Stomach smooth muscle (tissue), 2 donors: ENCODE measurements around the gene CDK17.
A peak's percentile ranks its signal among the peaks of the same experiment; 100 is the strongest.

Source experiments
- H3K27ac ChIP-seq: one replicate; pipeline ENCODE4 v1.7.0; 2013; ENCODE audit warnings: mild to moderate bottlenecking, low read length, inconsistent platforms
- H3K27me3 ChIP-seq, 2 donors: one replicate each; pipeline ENCODE4 v1.7.0; 2013; ENCODE audit warnings: low read length in 2 of 2; ENCODE audit not compliant: insufficient read depth in 2 of 2, control insufficient read depth in 1 of 2
- H3K36me3 ChIP-seq, 2 donors: one replicate each; pipeline ENCODE4 v1.7.0; 2013; ENCODE audit warnings: low read length in 2 of 2; ENCODE audit not compliant: control insufficient read depth in 2 of 2, insufficient read depth in 2 of 2
- H3K4me1 ChIP-seq: one replicate; pipeline ENCODE4 v1.7.0; 2013; ENCODE audit warnings: low read length; ENCODE audit not compliant: control insufficient read depth, insufficient read depth
- H3K4me3 ChIP-seq, 2 donors: one replicate each; pipeline ENCODE4 v1.7.0; 2013; ENCODE audit warnings: low read length in 2 of 2
- H3K9ac ChIP-seq, 2 donors: one replicate each; pipeline ENCODE4 v1.7.0; 2013; ENCODE audit warnings: low read length in 2 of 2, mild to moderate bottlenecking in 1 of 2
- H3K9me3 ChIP-seq, 2 donors: one replicate each; pipeline ENCODE4 v1.7.0; 2013; ENCODE audit warnings: low read length in 2 of 2; ENCODE audit not compliant: control insufficient read depth in 2 of 2
- donor health status: healthy.
- donor health status: Pancreatic carcinoma.

Gene CDK17

DNA sequence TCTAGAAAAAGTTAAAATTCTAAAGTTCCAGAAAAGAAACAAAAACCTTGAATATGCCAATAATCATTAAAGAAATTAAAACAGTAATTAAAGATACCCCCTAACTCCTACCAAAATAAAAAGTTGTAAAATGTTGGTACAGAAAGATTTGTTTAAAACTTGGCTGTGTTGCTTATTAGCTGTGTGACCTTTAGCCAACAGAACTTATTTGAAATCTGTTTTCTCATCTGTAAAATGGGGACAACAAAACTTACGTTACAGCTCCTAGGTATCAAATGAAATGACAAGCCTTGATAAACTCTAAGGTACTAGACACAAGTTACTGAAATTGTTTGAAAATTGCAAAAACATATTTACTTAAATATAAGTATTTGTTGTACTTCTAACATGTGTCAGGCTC, 134.4 kb downstream of the CDK17 start:
- Histone ChIP-seq H3K9me3 (no peaks in the 10 kb centered on the region), H3K27me3 (no peaks in the 10 kb centered on the region), H3K27ac (no peak overlapping the region), H3K4me1 (peaks cover 3% of the 10 kb centered on the region), H3K4me3 (no peak overlapping the region), H3K9ac (no peak overlapping the region), H3K36me3 (peaks cover 4 to 6% of the 10 kb centered on the region in 2 donors)

DNA sequence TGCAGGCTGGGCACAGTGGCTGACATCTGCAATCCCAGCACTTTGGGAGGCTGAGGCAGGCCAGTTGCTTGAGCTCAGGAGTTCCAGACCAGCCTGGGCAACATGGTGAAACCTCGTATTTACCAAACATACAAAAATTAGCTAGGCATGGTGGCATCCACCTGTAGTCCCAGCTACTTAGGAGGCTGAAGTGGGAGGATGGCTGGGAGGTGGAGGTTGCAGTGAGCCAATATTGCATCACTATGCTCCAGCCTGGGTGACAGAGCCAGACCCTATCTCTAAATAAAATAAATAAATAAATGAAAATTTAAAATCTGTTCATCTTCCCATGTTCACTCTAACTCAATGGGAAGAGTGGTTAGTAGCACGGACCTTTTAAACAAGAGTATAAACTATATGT, 134.8 kb downstream of the CDK17 start:
- Histone ChIP-seq H3K27me3 (no peaks in the 10 kb centered on the region), H3K27ac (no peak overlapping the region), H3K36me3 (peaks cover 2 to 6% of the 10 kb centered on the region in 2 donors), H3K9me3 (no peaks in the 10 kb centered on the region), H3K9ac (no peak overlapping the region), H3K4me1 (peaks cover 3% of the 10 kb centered on the region), H3K4me3 (no peak overlapping the region)

DNA sequence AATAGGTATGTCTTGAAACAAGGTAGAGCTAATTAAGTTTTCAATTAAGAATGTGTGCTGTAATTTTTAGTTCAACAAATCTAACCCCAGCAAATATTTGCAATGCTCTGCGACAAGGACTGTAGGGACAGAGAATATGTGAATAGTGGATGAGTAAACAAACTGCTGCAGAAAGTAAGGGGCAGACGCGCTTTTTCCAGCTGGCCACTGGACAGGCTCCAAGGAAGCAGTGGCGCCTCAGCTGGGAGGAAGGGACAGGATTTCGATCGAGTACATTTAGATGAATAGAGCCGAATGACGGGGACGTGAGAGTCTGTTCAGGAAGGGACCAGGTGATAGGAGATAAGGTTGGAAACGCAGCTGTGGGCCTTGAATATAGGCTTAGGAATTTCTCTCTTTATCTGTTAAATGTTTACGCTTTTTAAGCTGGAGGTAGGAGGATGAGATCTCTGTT, 136.8 kb downstream of the CDK17 start:
- no peak overlapping the region for H3K4me3 ChIP-seq
- no peaks in the 10 kb centered on the region for H3K27me3 ChIP-seq
- H3K9me3 ChIP-seq, result no peaks in the 10 kb centered on the region
- peaks cover 6% of the 10 kb centered on the region for H3K4me1 ChIP-seq
- H3K36me3 ChIP-seq, result peaks cover 0 to 6% of the 10 kb centered on the region in 2 donors
- no peak overlapping the region for H3K27ac ChIP-seq
- no peak overlapping the region for H3K9ac ChIP-seq

DNA sequence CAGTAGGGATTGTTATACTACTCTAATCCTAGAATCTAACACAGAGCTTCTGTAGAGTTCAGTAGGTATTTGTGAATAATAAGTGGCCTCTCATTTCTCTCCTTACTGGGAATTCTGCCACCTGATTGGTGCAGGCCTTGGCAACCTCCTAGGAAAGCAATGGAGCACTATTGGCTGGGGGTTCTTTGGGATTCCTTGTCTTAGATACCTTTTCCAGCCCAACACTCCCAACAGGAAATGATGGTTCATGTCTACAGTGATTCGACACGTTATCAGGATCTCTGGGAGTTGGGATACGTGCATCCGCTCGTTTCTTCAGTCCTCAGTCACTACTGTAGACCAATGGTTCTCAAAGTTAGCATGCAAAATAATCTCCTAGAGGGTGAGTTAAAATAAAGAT, 138.7 kb downstream of the CDK17 start:
- Histone ChIP-seq H3K4me1 (peaks cover 16% of the 10 kb centered on the region), H3K9ac (no peak overlapping the region), H3K9me3 (no peaks in the 10 kb centered on the region), H3K27me3 (no peaks in the 10 kb centered on the region), H3K27ac (no peak overlapping the region), H3K36me3 (peaks cover 0 to 6% of the 10 kb centered on the region in 2 donors), H3K4me3 (no peak overlapping the region)

DNA sequence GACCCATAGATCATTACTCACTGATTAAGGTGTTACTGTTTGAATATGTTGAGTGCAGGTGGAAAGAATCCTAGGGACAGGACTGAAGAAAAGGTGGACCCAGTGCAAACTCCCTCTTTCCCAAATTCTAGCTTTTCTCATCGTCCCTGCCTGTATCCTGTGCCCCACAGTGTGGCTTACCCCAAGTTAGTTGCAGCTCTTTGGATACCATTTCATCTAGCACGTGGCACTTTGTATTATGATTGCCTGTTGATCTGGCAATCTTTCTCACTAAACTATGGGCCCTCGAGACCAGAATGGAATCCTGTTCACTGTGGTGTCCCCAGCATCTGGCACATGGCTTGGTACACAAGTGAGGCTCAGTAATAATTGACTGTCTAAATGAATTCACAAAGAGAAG, 139.6 kb downstream of the CDK17 start:
- H3K36me3 ChIP-seq, result peaks cover 0 to 6% of the 10 kb centered on the region in 2 donors

DNA sequence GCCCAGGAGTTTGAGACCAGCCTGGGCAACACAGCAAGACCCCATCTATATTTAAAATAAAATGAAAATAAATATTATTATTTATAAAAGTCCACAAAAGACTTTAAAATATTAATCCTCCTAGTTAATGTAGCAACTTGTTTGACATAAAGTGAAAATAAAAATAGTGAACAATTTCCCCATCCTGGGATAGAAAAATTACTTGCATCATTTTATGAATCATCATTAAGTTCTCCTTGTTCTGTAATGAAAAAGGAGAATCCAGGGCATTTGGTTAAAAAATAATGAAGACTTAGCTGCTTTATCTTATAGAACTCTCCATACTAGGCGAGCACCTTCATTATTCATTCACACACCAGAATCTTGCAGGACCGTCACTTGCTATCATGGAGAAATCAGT, 140.0 kb downstream of the CDK17 start:
- Histone ChIP-seq H3K27me3 (no peaks in the 10 kb centered on the region), H3K4me3 (no peak overlapping the region), H3K27ac (no peak overlapping the region), H3K36me3 (peaks cover 0 to 6% of the 10 kb centered on the region in 2 donors), H3K9ac (no peak overlapping the region), H3K4me1 (peaks cover 20% of the 10 kb centered on the region), H3K9me3 (no peaks in the 10 kb centered on the region)

More for the DNA sequence above, 139.6 kb downstream of the CDK17 start:
- Histone ChIP-seq H3K27me3 (no peaks in the 10 kb centered on the region), H3K27ac (no peak overlapping the region), H3K9ac (no peak overlapping the region), H3K9me3 (no peaks in the 10 kb centered on the region), H3K4me1 (peaks cover 20% of the 10 kb centered on the region), H3K4me3 (no peak overlapping the region)

DNA sequence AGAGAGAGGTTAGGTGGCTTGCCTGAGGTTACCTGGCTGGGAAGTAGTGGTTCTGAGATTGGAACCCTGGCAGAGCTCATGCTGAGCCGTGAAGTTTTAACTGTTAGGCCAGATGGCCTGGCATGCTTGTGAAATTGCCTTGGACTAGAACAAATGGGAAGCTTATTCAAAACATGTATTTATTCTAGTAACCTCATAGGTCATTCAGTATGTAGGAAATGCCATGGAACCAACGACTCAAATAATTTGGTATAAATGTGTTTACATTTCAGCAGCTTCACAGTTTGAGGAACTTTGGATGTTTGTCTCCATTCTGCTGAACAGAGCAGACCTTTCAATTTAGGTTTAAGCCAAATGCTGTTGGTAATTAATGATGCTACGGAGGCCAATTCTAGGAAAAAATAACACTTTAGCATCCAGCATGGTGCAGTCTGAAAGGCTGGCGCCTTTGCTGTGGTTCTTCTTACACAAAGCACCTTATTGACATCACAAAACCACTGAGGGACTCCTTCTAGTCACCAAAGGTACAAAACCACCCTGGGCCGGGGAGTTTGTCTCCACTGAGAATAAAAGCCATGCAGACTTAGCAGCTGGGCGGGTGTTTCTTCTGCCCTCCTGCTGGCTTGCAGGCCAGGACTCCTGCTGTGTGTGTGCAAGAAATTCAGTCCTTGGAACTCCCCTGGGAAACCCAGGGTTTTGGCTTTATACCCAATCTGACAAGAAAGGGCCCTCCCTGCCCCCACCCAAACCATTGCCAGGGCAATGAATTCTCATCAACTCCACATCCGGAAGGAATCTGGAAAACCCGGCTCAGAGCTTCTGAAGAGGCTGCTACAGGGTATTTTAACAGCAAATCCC, 141.9 kb downstream of the CDK17 start:
- H3K36me3 ChIP-seq, result peaks cover 0 to 6% of the 10 kb centered on the region in 2 donors
- H3K4me3 ChIP-seq, result no peak overlapping the region
- H3K9ac ChIP-seq, result no peak overlapping the region
- no peaks in the 10 kb centered on the region for H3K9me3 ChIP-seq
- peak overlapping the region; percentile 55 for H3K27ac ChIP-seq
- H3K27me3 ChIP-seq, result no peaks in the 10 kb centered on the region
- H3K4me1 ChIP-seq, result peaks cover 24% of the 10 kb centered on the region

DNA sequence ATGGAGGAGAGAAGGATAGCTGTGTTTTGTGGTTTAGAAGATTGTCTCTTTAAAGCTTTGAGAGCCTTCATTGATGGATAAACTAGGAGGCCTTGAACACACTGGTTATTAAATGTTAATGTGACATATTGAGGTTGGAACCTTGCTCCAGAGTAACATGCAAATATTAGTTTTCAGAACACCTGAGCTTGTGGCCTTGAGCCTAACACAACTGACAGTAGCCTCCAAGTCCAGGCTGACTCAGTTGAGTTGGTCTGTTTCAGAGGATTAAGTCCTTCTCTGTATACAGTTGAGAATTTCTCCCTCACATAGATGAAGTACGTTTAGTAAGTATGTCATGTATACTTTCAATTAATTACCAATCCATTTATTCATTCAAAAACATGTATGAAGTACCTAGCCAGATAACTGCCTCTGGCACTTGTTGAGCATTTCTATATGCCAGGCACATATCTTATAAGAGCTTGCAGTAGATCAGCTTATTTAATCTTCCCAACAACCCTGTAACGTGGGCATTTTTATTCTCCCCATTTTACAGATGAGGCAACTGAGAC, 142.6 kb downstream of the CDK17 start:
- H3K36me3 ChIP-seq, result peaks cover 0 to 6% of the 10 kb centered on the region in 2 donors
- peak overlapping the region; percentile 55 for H3K27ac ChIP-seq
- H3K9me3 ChIP-seq, result no peaks in the 10 kb centered on the region
- no peak overlapping the region for H3K9ac ChIP-seq
- H3K27me3 ChIP-seq, result no peaks in the 10 kb centered on the region
- H3K4me1 ChIP-seq, result peaks cover 24% of the 10 kb centered on the region
- H3K4me3 ChIP-seq, result no peak overlapping the region

DNA sequence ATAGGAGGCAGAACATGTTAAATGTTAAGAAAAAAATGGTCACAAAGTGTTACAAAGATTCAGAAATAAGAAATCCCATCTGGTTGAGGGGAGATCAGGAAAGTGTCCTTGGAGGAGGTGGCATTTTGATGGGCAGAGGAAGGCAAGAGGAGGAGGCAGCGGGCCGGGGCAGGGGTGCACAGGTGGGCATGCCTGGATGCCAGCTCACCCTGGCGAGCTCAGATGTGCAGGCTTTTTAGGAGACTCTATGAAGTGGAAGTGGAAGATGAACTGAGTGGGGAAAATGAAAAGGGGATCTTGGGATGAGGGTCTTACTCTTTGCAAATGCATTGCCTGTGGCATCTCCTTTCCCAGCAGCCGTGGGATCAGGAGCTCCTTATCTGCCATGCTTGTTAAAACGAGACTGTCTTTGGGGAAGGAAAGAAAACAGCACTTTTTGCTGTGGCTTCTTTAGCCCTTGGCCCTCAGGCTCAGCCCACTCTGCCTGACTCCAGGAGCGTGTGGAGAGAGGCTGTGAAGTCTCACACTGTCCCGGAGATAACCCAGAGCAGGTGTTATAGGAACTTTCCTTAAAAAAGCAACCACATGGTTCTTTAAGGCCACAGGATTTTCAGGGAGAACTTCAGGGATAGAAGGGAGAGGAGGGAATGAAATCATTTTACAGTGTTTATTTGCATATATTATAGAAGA, 143.4 kb downstream of the CDK17 start:
- Histone ChIP-seq H3K9me3 (no peaks in the 10 kb centered on the region), H3K4me3 (no peak overlapping the region), H3K27me3 (no peaks in the 10 kb centered on the region), H3K36me3 (peaks cover 0 to 6% of the 10 kb centered on the region in 2 donors), H3K9ac (no peak overlapping the region), H3K27ac (peak overlapping the region; percentile 55), H3K4me1 (peaks cover 24% of the 10 kb centered on the region)

DNA sequence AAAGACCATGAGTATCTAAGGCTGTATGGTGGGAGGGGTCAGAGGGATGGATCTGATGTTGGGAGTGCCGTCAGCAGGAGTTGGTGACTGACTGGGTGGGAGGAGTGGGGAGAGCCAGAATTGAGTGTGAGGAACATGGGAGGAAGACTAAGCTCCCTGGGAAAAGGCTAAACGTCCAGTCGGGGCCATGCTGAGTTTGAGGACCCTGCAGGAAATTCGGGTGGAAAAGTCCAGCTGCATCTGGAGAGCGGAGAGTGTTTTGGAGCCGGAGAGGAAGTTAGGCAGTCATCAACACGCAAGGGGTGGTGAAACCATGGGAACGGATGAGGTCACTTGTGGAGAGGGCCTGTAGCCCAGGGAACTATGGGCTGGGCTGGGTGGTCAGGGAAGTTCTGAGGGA, 145.2 kb downstream of the CDK17 start:
- H3K27ac ChIP-seq, result peak overlapping the region; percentile 49

More for the DNA sequence above, 145.2 kb downstream of the CDK17 start:
- no peak overlapping the region for H3K9ac ChIP-seq
- H3K36me3 ChIP-seq, result peaks cover 0 to 4% of the 10 kb centered on the region in 2 donors
- peak overlapping the region in 1 of 2 donors; percentile 35 for H3K4me3 ChIP-seq
- H3K4me1 ChIP-seq, result peaks cover 24% of the 10 kb centered on the region
- no peaks in the 10 kb centered on the region for H3K27me3 ChIP-seq
- H3K9me3 ChIP-seq, result no peaks in the 10 kb centered on the region
